Activated CD4-positive, alpha-beta T cell treated with anti-CD3 and anti-CD28 coated beads for 24 hours (primary cell): ENCODE data around the gene BCAR3.
"Not testable (repeated sequence)": the region's sequence is repeated elsewhere in the genome, so short reads cannot be mapped to it uniquely, and the experiment has no call there.

Experiments used
- DNase-seq, 2 donors: peaks; one replicate each; pipeline ENCODE4 v3.0.0-alpha.2; 2020; ENCODE audit warnings: low read depth in 2 of 2

BCAR3 gene

GRCh38 chr1:93668951-93669350, 12.7 kb downstream of the BCAR3 start:
- DNase-seq, result no peak

DNA sequence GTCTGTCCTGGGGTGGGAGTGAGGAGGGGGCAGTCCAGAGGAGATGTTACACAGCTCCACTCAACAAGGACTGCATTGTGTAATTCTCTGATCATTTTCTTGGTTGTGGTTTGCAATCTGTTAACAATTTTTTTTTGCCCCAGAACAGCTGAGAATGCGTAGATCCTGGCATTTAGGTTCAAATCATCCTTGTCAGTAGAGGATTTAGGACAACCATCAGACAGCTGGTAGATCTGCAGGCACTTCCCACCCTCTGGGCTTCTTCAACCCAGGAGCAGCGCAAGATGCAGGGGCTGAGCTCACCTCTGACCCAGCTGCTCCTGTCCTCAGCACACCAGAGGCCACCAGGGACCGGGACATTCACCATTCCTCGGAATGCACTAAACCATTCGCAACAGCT, 13.5 kb downstream of the BCAR3 start:
- DNase-seq, result no peak

DNA sequence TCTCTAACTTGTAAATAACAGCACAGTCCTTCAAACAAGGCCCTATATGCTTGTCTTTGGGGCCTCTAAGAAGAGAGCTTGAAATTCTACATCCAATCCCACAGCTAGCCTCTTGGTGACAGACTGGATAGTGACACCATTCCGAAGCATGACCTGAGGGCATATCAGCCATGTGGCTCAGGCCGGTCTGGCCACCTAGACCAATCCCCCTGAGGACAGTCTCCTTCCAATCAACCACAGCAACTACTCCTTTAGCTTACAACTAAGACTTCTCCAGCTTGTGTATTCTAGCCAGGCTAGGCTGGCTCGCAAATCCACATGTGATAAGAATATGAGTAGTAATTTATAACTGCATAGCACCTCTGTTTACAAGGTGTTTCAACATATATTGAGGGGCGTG, 14.0 kb downstream of the BCAR3 start:
- no peak for DNase-seq

GRCh38 chr1:93666613-93667384, 14.8 kb downstream of the BCAR3 start:
- DNase-seq, result no peak

- DNase-seq, result no peak
These were observed 16.6 kb downstream of the BCAR3 start for GRCh38 chr1:93665015-93665414.

DNA sequence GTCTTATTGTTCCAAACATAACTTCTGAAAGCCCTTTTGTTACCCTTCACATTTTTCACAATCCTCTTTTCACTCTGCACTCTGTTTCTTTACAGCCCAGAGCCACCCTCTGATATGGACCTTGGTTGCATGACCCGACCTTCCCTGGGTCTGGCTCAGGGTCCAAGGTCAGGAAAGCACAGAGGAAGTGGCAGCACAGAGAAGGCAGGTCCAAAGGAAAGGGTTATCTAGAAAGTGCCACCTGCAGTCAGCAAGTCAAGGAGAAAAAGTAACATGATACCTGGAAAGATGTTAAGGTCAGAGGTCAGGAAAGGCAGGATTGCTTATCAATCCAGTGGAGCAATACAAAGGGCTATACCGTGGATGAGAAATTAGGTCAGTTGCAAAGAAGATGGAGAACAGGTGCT, 18.4 kb downstream of the BCAR3 start:
- DNase-seq, result no peak

DNA sequence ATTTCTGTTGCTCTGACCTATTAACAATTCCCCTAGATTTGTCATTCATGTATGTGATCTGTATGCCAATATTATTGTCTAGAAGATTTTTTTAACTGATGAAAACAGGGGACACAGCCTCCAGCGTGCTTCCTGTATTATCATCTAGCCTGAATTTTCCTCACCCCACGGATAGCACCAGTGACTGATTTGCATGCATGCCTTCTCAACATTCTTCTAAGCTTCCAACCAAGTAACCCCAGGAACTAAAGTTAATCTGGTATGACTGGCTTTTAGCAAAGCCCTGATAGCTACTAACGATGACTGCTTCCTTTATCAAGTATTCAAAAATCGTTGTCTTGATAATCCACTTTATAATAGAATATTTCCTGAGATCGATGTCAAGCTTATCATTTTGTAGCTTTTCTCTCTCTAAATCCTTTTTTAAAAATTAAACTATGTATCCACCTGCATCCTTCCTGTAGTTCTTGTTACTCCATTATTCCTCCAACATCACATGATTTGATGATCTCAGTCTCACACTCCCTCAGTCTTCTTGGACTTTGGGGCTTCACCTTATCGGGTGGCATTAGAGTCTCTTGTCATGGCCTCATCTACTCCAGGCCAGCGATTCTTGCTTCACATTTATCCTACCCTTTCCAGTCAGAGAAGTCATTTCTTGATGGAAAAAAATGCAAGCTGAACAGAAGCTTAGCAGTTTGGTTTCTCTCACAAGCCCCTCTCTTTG, 19.0 kb downstream of the BCAR3 start:
- no peak for DNase-seq

DNA sequence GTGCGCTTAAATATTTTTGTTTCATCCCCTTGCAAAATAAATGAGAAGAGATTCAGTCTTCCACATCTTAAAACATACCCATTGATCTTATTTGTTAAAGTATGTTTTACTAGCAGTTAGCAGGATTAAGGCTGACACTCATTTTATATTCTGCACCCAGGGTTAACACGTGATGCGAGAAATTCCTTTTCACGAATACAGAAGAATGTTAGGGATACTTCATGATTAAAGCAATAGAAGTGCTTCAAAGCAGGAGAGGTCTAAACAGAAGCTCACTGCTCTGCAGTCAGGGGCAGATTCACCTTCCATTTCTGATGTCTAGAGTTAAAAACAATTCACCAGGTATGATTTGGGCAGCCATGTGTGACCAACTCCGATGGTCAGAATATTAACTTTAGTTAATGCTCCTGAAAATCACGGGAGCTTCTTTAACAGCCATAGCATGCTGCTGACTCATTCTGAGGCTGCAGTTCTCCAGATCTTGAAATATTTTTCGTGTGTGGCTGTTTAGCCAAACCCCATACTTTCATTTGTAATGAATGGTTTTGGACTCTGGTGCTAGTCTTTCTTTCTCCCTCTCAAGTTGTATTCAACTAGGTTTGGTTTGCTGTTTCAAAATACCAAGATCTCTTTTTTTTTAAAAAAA, 19.7 kb downstream of the BCAR3 start:
- DNase-seq, result no peak

DNA sequence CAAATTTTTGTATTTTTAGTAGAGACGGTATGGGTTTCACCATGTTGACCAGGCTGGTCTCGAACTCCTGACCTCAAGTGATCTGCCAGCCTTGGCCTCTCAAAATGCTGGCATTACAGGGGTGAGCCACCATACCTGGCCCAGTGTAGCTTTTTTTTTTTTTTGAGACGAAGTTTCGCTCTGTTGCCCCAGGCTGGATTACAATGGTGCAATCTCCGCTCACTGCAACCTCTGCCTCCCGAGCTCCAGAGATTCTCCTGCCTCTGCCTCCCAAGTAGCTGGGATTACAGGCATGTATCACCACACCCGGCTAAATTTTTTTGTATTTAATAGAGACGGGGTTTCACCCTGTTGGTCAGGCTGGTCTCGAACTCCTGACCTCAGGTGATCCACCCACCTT, 20.3 kb downstream of the BCAR3 start:
- not testable (repeated sequence) for DNase-seq

GRCh38 chr1:93659822-93660503, 21.7 kb downstream of the BCAR3 start:
- no peak for DNase-seq

DNA sequence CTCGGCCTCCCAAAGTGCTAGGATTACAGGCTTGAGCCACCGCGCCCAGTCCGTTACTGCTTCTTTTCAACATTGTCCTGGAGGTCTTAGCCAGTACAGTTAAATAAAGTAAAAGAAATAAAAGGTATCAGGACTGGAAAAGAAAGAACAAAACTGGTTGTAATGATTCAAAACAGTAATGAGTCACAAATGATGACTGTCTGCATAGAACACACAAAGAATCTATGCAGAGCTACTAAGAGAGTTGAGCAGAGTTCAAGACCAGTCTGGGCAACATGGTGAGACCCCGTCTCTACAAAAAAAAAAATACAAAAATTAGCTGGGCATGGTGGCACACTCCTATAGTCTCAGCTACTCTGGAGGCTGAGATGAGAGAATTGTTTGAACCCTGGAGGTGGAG, 23.4 kb downstream of the BCAR3 start:
- no peak for DNase-seq

DNA sequence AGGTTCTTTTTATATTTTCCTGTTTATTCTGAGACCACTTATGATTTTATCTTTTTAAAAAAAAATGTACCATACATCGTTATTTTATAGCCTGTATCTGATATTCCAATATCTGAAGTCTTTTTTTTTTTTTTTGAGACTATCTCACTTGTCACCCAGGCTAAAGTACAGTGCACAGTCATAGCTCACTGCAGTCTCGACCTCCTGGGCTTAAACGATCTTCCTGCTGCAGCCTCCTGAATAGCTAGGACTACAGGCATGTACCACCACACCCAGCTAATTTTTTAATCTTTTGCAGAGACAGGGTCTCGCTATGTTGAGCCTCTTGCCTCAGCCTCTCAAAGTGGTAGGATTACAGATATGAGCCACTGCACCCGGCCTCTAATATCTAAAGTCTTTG, 25.1 kb downstream of the BCAR3 start:
- DNase-seq, result no peak

GRCh38 chr1:93653656-93654055, 28.0 kb downstream of the BCAR3 start:
- no peak for DNase-seq

GRCh38 chr1:93652323-93652949, 29.2 kb downstream of the BCAR3 start:
- no peak for DNase-seq

DNA sequence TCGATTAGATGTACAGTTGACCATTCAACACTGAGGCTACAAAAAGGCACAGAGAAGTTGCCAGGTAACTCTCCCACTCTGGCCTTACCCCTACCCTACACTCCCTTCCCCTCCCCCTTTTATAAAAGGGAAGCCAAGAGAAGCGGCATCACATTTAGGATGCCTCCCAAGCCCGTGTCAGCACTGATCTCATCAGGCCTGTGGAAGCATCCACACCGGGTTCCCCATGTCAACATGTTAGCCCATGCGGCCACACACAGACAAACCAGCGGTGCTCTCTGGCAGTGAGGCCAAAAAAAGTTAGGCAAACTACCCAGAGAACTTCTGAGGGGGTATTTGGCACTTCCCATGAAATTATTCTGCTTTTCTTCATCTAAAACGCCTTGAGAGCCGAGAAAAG, 29.9 kb downstream of the BCAR3 start:
- no peak for DNase-seq

GRCh38 chr1:93650159-93650558, 31.5 kb downstream of the BCAR3 start:
- not testable (repeated sequence) for DNase-seq

- no peak for DNase-seq
These were observed 32.4 kb downstream of the BCAR3 start for GRCh38 chr1:93649231-93649630.

- no peak for DNase-seq
These were observed 33.0 kb downstream of the BCAR3 start for GRCh38 chr1:93648656-93649055.

GRCh38 chr1:93641527-93641926, 40.1 kb downstream of the BCAR3 start:
- no peak for DNase-seq

GRCh38 chr1:93640656-93641440, 40.8 kb downstream of the BCAR3 start:
- DNase-seq, result no peak

- no peak for DNase-seq
These were observed 42.7 kb downstream of the BCAR3 start for GRCh38 chr1:93638981-93639380.
